ENCODE measurements around the gene PKD1. TPM values are rescaled to one million over a fixed set of nuclear protein-coding genes. Genes with fewer than 3 reads are reported as not detected.

Gene PKD1
- total and polyA plus RNA-seq, 2 of the 13 experiments (the other 11 are each of a cell fraction or from before 2014, with no cell fraction given): 22.1 to 23.0 TPM

- TF ChIP-seq CSRNP1 (CRISPR knock-in tag; IDR thresholded peaks at IDR 0.05): no peak; the same call in none of the 2 replicates
- no peak for TF ChIP-seq ZNF275 (CRISPR knock-in tag; IDR thresholded peaks at IDR 0.05; ENCODE audit: borderline replicate concordance)
These were observed 96.2 kb downstream of the PKD1 start (continued) for GRCh38 chr16:2039274-2040031.

MicroRNA genes within 50 kb of the gene (microRNA counts, 767-probe panel; counts per million panel counts)
- microRNA hsa-miR-1225-3p (not detected), microRNA hsa-miR-1225-5p (not detected), microRNA hsa-miR-3180 (not detected), microRNA hsa-miR-4516 (not detected)

Small RNA genes within 50 kb of the gene (microRNA-seq; reads per million reads assigned to microRNA genes)
- not detected for gene MIR1225
- gene MIR3180-5: not detected
- not detected for gene MIR4516
- not detected for gene MIR6511B1

Small RNA genes within 50 kb of the gene (small RNA-seq; reads per million reads assigned to genes)
- gene MIR1225 (ENCODE audit: insufficient read depth in 2 of 3, insufficient read length in 3 of 3, low read depth in 2 of 3, low replicate concordance in 1 of 3) (0 reads per million in 3 experiments), gene MIR3180-5 (ENCODE audit: insufficient read depth in 2 of 3, insufficient read length in 3 of 3, low read depth in 2 of 3, low replicate concordance in 1 of 3) (0 reads per million in 3 experiments), gene MIR4516 (ENCODE audit: insufficient read depth in 2 of 3, insufficient read length in 3 of 3, low read depth in 2 of 3, low replicate concordance in 1 of 3) (0 reads per million in 3 experiments), gene RF00019 (ENCODE audit: insufficient read depth in 2 of 3, insufficient read length in 3 of 3, low read depth in 2 of 3, low replicate concordance in 1 of 3) (0 reads per million in 3 experiments), gene SNORD60 (ENCODE audit: insufficient read depth in 2 of 3, insufficient read length in 3 of 3, low read depth in 2 of 3, low replicate concordance in 1 of 3) (0 reads per million in 3 experiments)

Other genes starting within 250 kb of the PKD1 start
- gene HS3ST6, start 217.5 kb downstream of the PKD1 start, total RNA-seq (2016; rRNA removed; fragmentation: Illumina TruSeq; extraction: Trizol): not detected in 2 replicates
- gene HS3ST6, start 217.5 kb downstream of the PKD1 start, polyA plus RNA-seq (2011; rRNA removed): not detected in 2 replicates
- 32.1 and 49.0 TPM in 2 replicates for gene MSRB1, start 192.7 kb downstream of the PKD1 start, total RNA-seq (2016; rRNA removed; fragmentation: Illumina TruSeq; extraction: Trizol)
- gene MSRB1, start 192.7 kb downstream of the PKD1 start, polyA plus RNA-seq (2011; rRNA removed): 75.4 and 84.2 TPM in 2 replicates
- gene RPL3L, start 181.2 kb downstream of the PKD1 start, total RNA-seq (2016; rRNA removed; fragmentation: Illumina TruSeq; extraction: Trizol): not detected in 2 replicates
- gene RPL3L, start 181.2 kb downstream of the PKD1 start, polyA plus RNA-seq (2011; rRNA removed): 0.17 and 0.30 TPM in 2 replicates
- 143 and 157 TPM in 2 replicates for gene NDUFB10, start 176.4 kb downstream of the PKD1 start, total RNA-seq (2016; rRNA removed; fragmentation: Illumina TruSeq; extraction: Trizol)
- 68.6 and 73.7 TPM in 2 replicates for gene NDUFB10, start 176.4 kb downstream of the PKD1 start, polyA plus RNA-seq (2011; rRNA removed)
- 1,908 and 1,988 TPM in 2 replicates for gene RPS2, start 171.1 kb downstream of the PKD1 start, total RNA-seq (2016; rRNA removed; fragmentation: Illumina TruSeq; extraction: Trizol)
- gene RPS2, start 171.1 kb downstream of the PKD1 start, polyA plus RNA-seq (2011; rRNA removed): 4,513 and 4,514 TPM in 2 replicates
- not detected in 2 replicates for gene RNF151, start 169.0 kb downstream of the PKD1 start, total RNA-seq (2016; rRNA removed; fragmentation: Illumina TruSeq; extraction: Trizol)
- gene RNF151, start 169.0 kb downstream of the PKD1 start, polyA plus RNA-seq (2011; rRNA removed): not detected in 2 replicates
- 31.2 and 38.0 TPM in 2 replicates for gene TBL3, start 163.8 kb downstream of the PKD1 start, total RNA-seq (2016; rRNA removed; fragmentation: Illumina TruSeq; extraction: Trizol)
- gene TBL3, start 163.8 kb downstream of the PKD1 start, polyA plus RNA-seq (2011; rRNA removed): 16.8 and 24.9 TPM in 2 replicates
- 0.21 and 1.4 TPM in 2 replicates for gene NOXO1, start 154.4 kb downstream of the PKD1 start, total RNA-seq (2016; rRNA removed; fragmentation: Illumina TruSeq; extraction: Trizol)
- gene NOXO1, start 154.4 kb downstream of the PKD1 start, polyA plus RNA-seq (2011; rRNA removed): 0.69 and 1.4 TPM in 2 replicates
- 68.3 and 71.7 TPM in 2 replicates for gene GFER, start 151.7 kb downstream of the PKD1 start, total RNA-seq (2016; rRNA removed; fragmentation: Illumina TruSeq; extraction: Trizol)
- 28.6 and 35.9 TPM in 2 replicates for gene GFER, start 151.7 kb downstream of the PKD1 start, polyA plus RNA-seq (2011; rRNA removed)
- gene SYNGR3, start 145.9 kb downstream of the PKD1 start, total RNA-seq (2016; rRNA removed; fragmentation: Illumina TruSeq; extraction: Trizol): 0.58 and 0.97 TPM in 2 replicates
- gene SYNGR3, start 145.9 kb downstream of the PKD1 start, polyA plus RNA-seq (2011; rRNA removed): 5.7 and 7.4 TPM in 2 replicates
- gene ZNF598, start 126.1 kb downstream of the PKD1 start, total RNA-seq (2016; rRNA removed; fragmentation: Illumina TruSeq; extraction: Trizol): 9.5 and 13.5 TPM in 2 replicates
- 14.2 and 17.6 TPM in 2 replicates for gene ZNF598, start 126.1 kb downstream of the PKD1 start, polyA plus RNA-seq (2011; rRNA removed)
- gene NPW, start 116.1 kb downstream of the PKD1 start, total RNA-seq (2016; rRNA removed; fragmentation: Illumina TruSeq; extraction: Trizol): 0.97 TPM in 1 of 2 replicates, not detected in the other
- gene NPW, start 116.1 kb downstream of the PKD1 start, polyA plus RNA-seq (2011; rRNA removed): 0.24 and 0.25 TPM in 2 replicates
- 15.8 and 23.7 TPM in 2 replicates for gene NHERF2, start 109.0 kb downstream of the PKD1 start, total RNA-seq (2016; rRNA removed; fragmentation: Illumina TruSeq; extraction: Trizol)
- 39.3 and 47.2 TPM in 2 replicates for gene NHERF2, start 109.0 kb downstream of the PKD1 start, polyA plus RNA-seq (2011; rRNA removed)
- gene NTHL1, start 88.1 kb downstream of the PKD1 start, total RNA-seq (2016; rRNA removed; fragmentation: Illumina TruSeq; extraction: Trizol): 64.8 and 64.9 TPM in 2 replicates
- 47.5 and 55.6 TPM in 2 replicates for gene NTHL1, start 88.1 kb downstream of the PKD1 start, polyA plus RNA-seq (2011; rRNA removed)
- 10.3 and 19.6 TPM in 2 replicates for gene TSC2, start 87.9 kb downstream of the PKD1 start, total RNA-seq (2016; rRNA removed; fragmentation: Illumina TruSeq; extraction: Trizol)
- gene TSC2, start 87.9 kb downstream of the PKD1 start, polyA plus RNA-seq (2011; rRNA removed): 40.4 and 44.6 TPM in 2 replicates
- 0.45 and 0.86 TPM in 2 replicates for gene RAB26, start 12.7 kb upstream of the PKD1 start, total RNA-seq (2016; rRNA removed; fragmentation: Illumina TruSeq; extraction: Trizol)
- 3.6 and 3.7 TPM in 2 replicates for gene RAB26, start 12.7 kb upstream of the PKD1 start, polyA plus RNA-seq (2011; rRNA removed)
- 40.3 and 47.9 TPM in 2 replicates for gene TRAF7, start 19.9 kb upstream of the PKD1 start, total RNA-seq (2016; rRNA removed; fragmentation: Illumina TruSeq; extraction: Trizol)
- gene TRAF7, start 19.9 kb upstream of the PKD1 start, polyA plus RNA-seq (2011; rRNA removed): 65.6 and 67.9 TPM in 2 replicates
- 1.2 and 1.4 TPM in 2 replicates for gene CASKIN1, start 60.7 kb upstream of the PKD1 start, total RNA-seq (2016; rRNA removed; fragmentation: Illumina TruSeq; extraction: Trizol)
- 2.2 and 9.4 TPM in 2 replicates for gene CASKIN1, start 60.7 kb upstream of the PKD1 start, polyA plus RNA-seq (2011; rRNA removed)
- 25.2 and 30.8 TPM in 2 replicates for gene MLST8, start 69.6 kb upstream of the PKD1 start, total RNA-seq (2016; rRNA removed; fragmentation: Illumina TruSeq; extraction: Trizol)
- gene MLST8, start 69.6 kb upstream of the PKD1 start, polyA plus RNA-seq (2011; rRNA removed): 70.9 and 72.7 TPM in 2 replicates
- 1.7 and 5.8 TPM in 2 replicates for gene BRICD5, start 75.0 kb upstream of the PKD1 start, total RNA-seq (2016; rRNA removed; fragmentation: Illumina TruSeq; extraction: Trizol)
- 1.6 and 2.0 TPM in 2 replicates for gene BRICD5, start 75.0 kb upstream of the PKD1 start, polyA plus RNA-seq (2011; rRNA removed)
- gene PGP, start 78.9 kb upstream of the PKD1 start, total RNA-seq (2016; rRNA removed; fragmentation: Illumina TruSeq; extraction: Trizol): 15.6 and 18.3 TPM in 2 replicates
- gene PGP, start 78.9 kb upstream of the PKD1 start, polyA plus RNA-seq (2011; rRNA removed): 7.3 and 8.4 TPM in 2 replicates
- gene E4F1, start 87.7 kb upstream of the PKD1 start, total RNA-seq (2016; rRNA removed; fragmentation: Illumina TruSeq; extraction: Trizol): 10.3 and 19.5 TPM in 2 replicates
- 13.8 and 17.2 TPM in 2 replicates for gene E4F1, start 87.7 kb upstream of the PKD1 start, polyA plus RNA-seq (2011; rRNA removed)
- 0.11 and 0.44 TPM in 2 replicates for gene DNASE1L2, start 100.5 kb upstream of the PKD1 start, total RNA-seq (2016; rRNA removed; fragmentation: Illumina TruSeq; extraction: Trizol)
- 0.50 and 1.2 TPM in 2 replicates for gene DNASE1L2, start 100.5 kb upstream of the PKD1 start, polyA plus RNA-seq (2011; rRNA removed)
- gene ECI1, start 115.7 kb upstream of the PKD1 start, total RNA-seq (2016; rRNA removed; fragmentation: Illumina TruSeq; extraction: Trizol): 73.8 and 82.0 TPM in 2 replicates
- 102 and 117 TPM in 2 replicates for gene ECI1, start 115.7 kb upstream of the PKD1 start, polyA plus RNA-seq (2011; rRNA removed)
- 126 and 127 TPM in 2 replicates for gene RNPS1, start 132.2 kb upstream of the PKD1 start, total RNA-seq (2016; rRNA removed; fragmentation: Illumina TruSeq; extraction: Trizol)
- 124 and 133 TPM in 2 replicates for gene RNPS1, start 132.2 kb upstream of the PKD1 start, polyA plus RNA-seq (2011; rRNA removed)
- gene ABCA3, start 204.8 kb upstream of the PKD1 start, total RNA-seq (2016; rRNA removed; fragmentation: Illumina TruSeq; extraction: Trizol): 0.41 and 0.60 TPM in 2 replicates
- 1.5 and 2.3 TPM in 2 replicates for gene ABCA3, start 204.8 kb upstream of the PKD1 start, polyA plus RNA-seq (2011; rRNA removed)